Rectal smooth muscle tissue (tissue), 1 donor: ENCODE data around the gene HSDL2.
"Not testable (repeated sequence)": the region's sequence is repeated elsewhere in the genome, so short reads cannot be mapped to it uniquely, and the experiment has no call there.

Experiments
- H3K27ac ChIP-seq: one replicate; pipeline ENCODE4 v1.7.0; 2013; ENCODE audit warnings: low read depth, low read length, inconsistent platforms
- H3K27me3 ChIP-seq: one replicate; pipeline ENCODE4 v1.7.0; 2013; ENCODE audit warnings: low read length; ENCODE audit not compliant: control insufficient read depth, insufficient read depth
- H3K36me3 ChIP-seq: one replicate; pipeline ENCODE4 v1.7.0; 2013; ENCODE audit warnings: low read length; ENCODE audit not compliant: control insufficient read depth, insufficient read depth
- H3K4me1 ChIP-seq: one replicate; pipeline ENCODE4 v1.7.0; 2013; ENCODE audit warnings: low read length; ENCODE audit not compliant: control insufficient read depth, insufficient read depth
- H3K4me3 ChIP-seq: one replicate; pipeline ENCODE4 v1.7.0; 2013; ENCODE audit warnings: low read length
- H3K9ac ChIP-seq: one replicate; pipeline ENCODE4 v1.7.0; 2013; ENCODE audit warnings: low read length

HSDL2 gene

DNA sequence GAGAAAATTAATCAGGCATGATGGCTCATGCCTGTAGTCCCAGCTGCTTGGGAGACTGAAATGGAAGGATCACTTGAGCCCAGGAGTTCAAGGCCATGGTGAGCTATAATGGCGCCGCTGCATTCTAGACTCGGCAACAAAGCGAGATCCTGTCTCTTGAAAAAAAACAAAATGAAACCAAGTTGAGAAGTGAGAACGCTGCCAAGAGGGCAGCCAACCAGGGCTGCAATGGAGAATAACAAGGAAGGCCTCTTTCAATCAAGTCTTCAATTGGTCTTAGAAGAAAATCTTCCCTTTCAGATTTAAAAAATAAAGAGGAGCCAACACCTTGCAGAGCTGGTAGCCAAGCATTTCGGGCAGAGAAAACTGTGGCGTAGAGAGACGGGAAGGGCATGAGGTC lies 121.4 kb downstream of the HSDL2 start:
- H3K27me3 ChIP-seq: no peaks in the 10 kb centered on the region
- no peak overlapping the region for H3K27ac ChIP-seq
- H3K9ac ChIP-seq: no peak overlapping the region
- H3K4me1 ChIP-seq: no peaks in the 10 kb centered on the region
- no peak overlapping the region for H3K4me3 ChIP-seq
- no peaks in the 10 kb centered on the region for H3K36me3 ChIP-seq

DNA sequence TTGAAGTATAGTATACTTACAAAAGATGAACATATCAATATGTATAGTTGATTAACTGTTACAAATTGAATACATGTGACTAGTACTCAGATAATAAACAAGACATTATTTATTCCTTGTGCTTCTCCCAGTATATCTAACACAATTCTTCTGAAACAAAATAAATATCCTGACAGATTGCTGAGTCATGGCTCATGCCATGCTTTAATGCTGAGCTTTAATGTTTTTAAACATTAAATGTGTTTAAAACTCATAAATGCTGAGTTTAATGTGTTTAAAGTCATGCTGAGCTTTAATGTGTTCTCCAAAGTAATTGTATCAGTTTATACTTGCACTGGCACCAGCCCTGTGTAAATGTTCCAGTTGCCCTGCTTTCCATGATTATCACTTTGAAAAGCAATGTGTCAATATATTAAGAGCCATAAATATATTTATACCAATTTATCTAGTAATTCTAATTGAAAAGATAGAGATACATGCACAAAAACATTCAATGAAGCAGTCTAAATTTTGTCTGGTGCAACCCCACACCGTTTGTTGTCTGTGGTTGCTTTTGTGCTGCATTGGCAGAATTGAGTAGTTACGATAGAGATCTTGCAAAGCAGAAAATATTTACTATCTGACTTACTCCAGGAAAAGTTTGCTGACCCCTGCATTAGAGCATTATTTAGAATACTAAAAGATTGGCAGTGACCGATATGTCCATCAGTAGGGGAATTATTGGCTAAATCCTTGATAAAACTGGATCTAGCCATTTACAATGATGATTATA lies 122.5 kb downstream of the HSDL2 start:
- Histone ChIP-seq H3K27ac (no peak overlapping the region), H3K4me3 (no peak overlapping the region), H3K4me1 (no peaks in the 10 kb centered on the region), H3K27me3 (no peaks in the 10 kb centered on the region), H3K9ac (no peak overlapping the region), H3K36me3 (no peaks in the 10 kb centered on the region)

DNA sequence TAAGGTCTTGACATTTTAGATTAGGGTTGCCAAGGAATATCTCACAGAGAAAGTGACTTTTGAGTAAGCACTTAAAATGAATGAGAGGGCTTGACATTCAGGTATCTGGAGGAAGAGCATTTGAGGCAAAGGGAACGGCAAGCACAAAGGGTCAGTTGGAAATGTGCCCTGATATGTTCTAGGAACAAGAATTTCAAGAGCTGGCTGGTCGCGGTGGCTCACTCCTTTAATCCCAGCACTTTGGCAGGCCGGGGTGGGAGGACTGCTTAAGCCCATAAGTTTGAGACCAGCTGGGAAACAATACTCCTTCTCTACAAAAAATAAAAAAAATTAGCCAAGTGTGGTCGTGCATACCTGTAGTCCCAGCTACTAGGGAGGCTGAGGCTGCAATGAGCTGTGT lies 123.3 kb downstream of the HSDL2 start:
- Histone ChIP-seq H3K4me3 (no peak overlapping the region), H3K4me1 (no peaks in the 10 kb centered on the region), H3K27ac (no peak overlapping the region), H3K9ac (no peak overlapping the region), H3K27me3 (no peaks in the 10 kb centered on the region), H3K36me3 (no peaks in the 10 kb centered on the region)

DNA sequence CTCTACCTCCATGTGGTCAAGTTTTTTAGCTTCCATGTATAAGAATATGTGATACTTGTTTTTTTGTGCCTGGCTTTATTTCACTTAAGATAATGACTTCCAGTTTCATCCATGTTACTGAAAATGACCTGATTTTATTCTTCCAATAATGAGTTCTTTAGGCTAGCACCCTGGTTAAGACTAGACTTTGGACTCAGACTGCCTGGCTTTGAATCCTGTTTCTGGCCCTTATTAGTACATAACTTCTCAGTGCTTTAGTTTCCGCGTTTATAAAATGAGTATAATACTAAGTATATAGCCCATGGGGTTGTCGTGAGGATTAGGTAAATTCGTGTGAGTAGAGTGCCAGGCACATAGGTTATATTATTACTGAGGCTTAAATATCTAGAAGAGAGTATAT lies 125.2 kb downstream of the HSDL2 start:
- Histone ChIP-seq H3K27ac (no peak overlapping the region), H3K4me3 (no peak overlapping the region), H3K36me3 (no peaks in the 10 kb centered on the region), H3K27me3 (no peaks in the 10 kb centered on the region), H3K4me1 (no peaks in the 10 kb centered on the region), H3K9ac (no peak overlapping the region)

DNA sequence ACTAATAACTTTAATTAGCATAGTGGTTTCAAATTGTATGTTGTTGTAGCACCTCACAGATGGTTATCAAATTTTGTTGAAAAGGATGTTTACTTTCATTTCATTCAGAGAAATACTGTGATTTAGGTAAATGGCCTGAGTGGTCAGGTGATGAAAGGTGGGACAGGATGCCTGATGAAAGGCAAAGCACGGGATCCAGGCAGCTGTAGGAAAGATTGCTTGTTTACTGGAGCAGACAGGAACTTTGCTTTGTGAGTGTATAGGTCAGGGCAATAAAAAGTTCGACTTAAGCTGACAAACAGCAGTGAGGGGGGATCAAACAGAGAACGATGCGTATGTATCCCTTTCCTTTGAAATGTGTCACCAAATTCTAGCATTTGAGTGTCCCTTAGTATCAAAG lies 125.7 kb downstream of the HSDL2 start:
- H3K4me1 ChIP-seq: no peaks in the 10 kb centered on the region
- no peak overlapping the region for H3K9ac ChIP-seq
- no peaks in the 10 kb centered on the region for H3K27me3 ChIP-seq
- H3K4me3 ChIP-seq: no peak overlapping the region
- no peak overlapping the region for H3K27ac ChIP-seq
- no peaks in the 10 kb centered on the region for H3K36me3 ChIP-seq

DNA sequence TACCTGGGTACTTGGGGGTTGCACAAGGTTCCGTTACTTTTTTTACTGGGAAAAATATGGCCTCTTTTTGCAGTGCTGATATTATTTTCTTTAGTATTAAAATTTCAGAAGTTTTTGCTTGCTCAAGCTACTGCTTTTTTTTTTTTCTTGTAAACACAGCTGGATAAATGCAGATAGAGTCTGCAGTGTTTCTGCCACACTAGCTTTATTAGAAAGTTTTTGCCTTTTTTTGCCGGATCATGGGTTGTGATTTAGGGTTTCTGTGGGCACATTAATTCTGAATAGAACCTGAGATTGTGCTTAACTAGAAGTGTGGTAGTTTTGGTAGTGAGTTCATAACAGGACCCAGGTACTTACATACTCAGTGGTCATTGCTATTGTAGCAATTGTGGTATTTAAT lies 126.7 kb downstream of the HSDL2 start:
- H3K4me3 ChIP-seq: no peak overlapping the region
- H3K27me3 ChIP-seq: no peaks in the 10 kb centered on the region
- H3K27ac ChIP-seq: no peak overlapping the region
- H3K4me1 ChIP-seq: no peaks in the 10 kb centered on the region
- H3K36me3 ChIP-seq: no peaks in the 10 kb centered on the region
- H3K9ac ChIP-seq: no peak overlapping the region

DNA sequence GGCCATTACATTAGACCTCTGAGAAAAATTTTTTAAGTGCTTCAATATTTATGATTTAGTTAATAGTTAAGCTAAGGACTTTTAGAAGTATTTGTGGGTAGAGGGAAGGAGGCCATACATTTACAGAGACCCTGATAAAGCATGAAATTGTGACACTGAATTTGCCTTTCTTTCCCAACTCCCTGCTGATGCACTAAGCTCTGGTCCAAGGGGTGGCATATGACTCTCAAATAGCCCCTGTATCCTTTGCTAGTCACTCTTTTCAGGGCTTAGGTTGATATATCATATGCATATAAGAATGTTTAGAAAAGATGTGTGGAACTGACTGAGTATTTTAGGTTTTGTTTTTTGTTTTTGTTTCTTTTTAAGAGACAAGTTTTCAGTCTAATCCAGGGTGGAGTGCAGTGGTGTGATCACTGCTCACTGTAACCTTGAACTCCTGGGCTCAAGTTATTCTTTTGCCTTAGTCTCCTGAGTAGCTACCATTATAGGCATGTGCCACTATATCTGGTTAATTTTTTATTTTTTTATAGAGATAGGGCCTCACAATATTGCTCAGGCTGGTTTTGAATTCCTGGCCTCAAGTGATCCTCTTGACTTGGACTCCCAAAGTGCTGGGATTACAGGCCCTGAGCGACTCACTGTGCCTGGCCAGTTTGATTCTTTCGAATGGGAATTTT lies 127.2 kb downstream of the HSDL2 start:
- H3K9ac ChIP-seq: no peak overlapping the region
- H3K27ac ChIP-seq: no peak overlapping the region
- no peaks in the 10 kb centered on the region for H3K27me3 ChIP-seq
- no peaks in the 10 kb centered on the region for H3K36me3 ChIP-seq
- no peak overlapping the region for H3K4me3 ChIP-seq
- H3K4me1 ChIP-seq: no peaks in the 10 kb centered on the region

DNA sequence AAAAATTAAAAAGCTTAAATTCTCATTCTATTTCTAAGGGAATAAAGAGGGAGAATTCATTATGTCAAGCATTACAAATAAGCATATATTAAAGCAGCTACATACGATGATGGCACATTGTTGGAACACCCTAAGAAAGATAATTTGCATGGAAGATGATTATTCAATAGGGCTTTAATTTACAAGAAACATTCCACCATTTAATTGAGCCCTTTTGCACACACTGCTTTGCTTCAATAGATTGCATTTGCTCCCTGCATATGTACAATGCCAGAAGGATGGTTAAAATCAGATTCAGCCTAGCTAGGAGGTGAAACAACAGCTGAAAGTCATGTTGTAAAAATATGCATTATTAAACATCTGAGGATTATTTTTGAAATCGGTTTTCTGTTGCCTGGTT lies 128.5 kb downstream of the HSDL2 start:
- Histone ChIP-seq H3K27ac (no peak overlapping the region), H3K9ac (no peak overlapping the region), H3K4me1 (no peaks in the 10 kb centered on the region), H3K27me3 (no peaks in the 10 kb centered on the region), H3K36me3 (no peaks in the 10 kb centered on the region), H3K4me3 (no peak overlapping the region)

DNA sequence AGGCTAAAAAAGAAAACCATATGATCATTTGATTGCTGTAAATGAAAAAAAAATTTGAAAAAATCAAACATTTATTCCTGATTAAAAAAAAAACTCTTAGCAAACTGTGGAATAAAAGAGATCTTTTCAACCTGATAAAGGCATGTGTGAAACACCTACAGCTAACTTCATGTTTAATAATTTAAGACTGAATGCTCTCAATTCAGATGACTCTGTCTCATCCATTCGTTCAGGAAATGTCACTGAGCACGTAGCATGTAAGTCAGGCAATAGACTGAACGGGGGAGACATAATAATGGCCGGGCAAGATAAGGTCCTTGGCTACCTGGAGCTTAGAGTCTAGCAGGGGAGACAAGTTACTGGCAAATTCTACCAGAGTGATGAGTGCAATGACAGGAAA lies 132.5 kb downstream of the HSDL2 start:
- H3K36me3 ChIP-seq, H3K4me1 ChIP-seq, H3K4me3 ChIP-seq, H3K27ac ChIP-seq, H3K27me3 ChIP-seq, H3K9ac ChIP-seq: not testable (repeated sequence)

DNA sequence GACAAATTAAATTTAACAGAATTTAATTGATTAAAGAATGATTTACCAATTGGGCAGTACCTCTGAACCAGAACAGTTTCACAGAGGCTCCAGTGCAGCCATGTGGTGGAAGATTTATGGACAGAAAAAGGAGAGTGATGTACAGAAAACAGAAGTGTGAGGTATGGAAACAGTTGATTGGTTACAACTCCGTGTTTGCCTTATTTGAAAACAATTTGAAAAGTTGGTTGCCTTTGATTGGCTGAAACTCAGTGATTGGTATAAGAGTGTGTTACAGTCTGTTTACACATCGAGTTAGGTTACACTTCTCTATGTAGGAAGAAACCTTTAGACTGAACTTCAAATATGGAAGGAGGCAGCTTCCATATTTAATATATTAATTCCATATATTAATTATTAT lies 136.9 kb downstream of the HSDL2 start:
- Histone ChIP-seq H3K36me3 (no peaks in the 10 kb centered on the region), H3K27me3 (no peaks in the 10 kb centered on the region), H3K4me3 (no peak overlapping the region), H3K9ac (no peak overlapping the region), H3K27ac (no peak overlapping the region), H3K4me1 (no peaks in the 10 kb centered on the region)

DNA sequence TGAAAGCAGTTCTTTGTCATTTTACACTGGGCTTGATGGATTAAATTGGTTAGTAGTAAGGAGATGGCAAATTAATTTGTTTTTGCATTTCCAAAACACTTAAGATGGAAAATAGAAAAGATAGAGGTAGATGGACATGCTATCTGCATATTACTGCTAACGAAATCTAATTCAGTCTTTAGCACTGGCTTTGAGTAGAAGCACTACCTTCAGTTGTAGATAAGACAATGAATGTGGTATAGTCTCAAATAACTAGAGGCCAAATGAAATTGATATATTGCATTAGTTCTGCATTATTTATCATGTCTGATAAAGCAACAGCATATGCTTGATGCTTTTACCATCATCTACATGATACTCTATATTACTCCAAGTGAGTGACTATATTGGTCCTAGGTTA lies 140.2 kb downstream of the HSDL2 start:
- H3K36me3 ChIP-seq: no peaks in the 10 kb centered on the region
- H3K27me3 ChIP-seq: no peaks in the 10 kb centered on the region
- H3K9ac ChIP-seq: no peak overlapping the region
- no peak overlapping the region for H3K27ac ChIP-seq
- H3K4me1 ChIP-seq: no peaks in the 10 kb centered on the region
- no peak overlapping the region for H3K4me3 ChIP-seq

DNA sequence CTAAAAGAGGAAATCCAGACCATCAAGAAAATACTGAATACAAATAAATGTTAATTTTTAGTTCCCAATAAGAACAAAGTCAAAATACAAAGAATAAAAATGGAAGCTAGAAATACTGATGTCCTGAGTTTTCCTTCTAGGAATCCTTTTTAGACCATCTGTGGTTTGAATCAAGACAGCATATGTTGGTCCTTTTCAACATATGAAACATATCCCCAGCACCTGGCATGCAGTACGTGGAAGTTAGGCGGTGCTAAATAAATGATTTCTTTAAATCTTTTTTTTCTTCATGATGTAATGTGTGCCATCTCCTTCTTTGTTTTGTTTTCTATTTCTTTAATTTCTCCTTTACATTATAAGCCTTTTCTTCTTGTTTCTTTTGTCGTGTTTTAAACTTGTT lies 140.7 kb downstream of the HSDL2 start:
- Histone ChIP-seq H3K27me3 (no peaks in the 10 kb centered on the region), H3K27ac (no peak overlapping the region)

More for the DNA sequence above, 140.7 kb downstream of the HSDL2 start:
- no peak overlapping the region for H3K4me3 ChIP-seq
- no peaks in the 10 kb centered on the region for H3K36me3 ChIP-seq
- H3K9ac ChIP-seq: no peak overlapping the region
- no peaks in the 10 kb centered on the region for H3K4me1 ChIP-seq
